Measurements from ENCODE around the gene CALR.

DNA sequence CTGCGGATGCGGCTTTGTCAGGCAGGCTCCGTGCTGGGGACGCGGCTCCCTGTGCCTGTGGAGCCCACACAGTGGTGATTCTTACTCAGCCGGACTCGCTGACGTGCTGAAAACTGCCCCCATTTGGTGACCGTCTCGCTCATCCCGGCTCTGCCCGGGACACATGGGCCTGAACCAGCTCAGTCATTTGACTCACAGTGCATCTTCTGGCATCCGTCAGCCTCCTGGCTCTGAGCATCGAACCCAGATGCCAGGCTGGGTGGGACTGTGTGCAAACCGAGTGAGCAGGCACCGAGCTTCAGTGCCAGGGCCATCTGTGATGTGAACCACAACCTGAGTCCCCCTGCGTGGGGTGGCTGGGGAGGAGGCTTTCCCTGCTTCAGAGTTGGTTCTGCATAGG, 41.9 kb upstream of the CALR start:
- TF ChIP-seq CTCF (IDR thresholded peaks at IDR 0.05; ENCODE audit: low read length) (no peak), EZH2 (IDR thresholded peaks at IDR 0.05; ENCODE audit: borderline replicate concordance, low read length) (no peak)
